Measurements from ENCODE around the gene TAF4B.
A peak's percentile ranks its signal among the peaks of the same experiment; 100 is the strongest.
"Not testable (repeated sequence)": the region's sequence is repeated elsewhere in the genome, so short reads cannot be mapped to it uniquely, and the experiment has no call there.

TAF4B gene

DNA sequence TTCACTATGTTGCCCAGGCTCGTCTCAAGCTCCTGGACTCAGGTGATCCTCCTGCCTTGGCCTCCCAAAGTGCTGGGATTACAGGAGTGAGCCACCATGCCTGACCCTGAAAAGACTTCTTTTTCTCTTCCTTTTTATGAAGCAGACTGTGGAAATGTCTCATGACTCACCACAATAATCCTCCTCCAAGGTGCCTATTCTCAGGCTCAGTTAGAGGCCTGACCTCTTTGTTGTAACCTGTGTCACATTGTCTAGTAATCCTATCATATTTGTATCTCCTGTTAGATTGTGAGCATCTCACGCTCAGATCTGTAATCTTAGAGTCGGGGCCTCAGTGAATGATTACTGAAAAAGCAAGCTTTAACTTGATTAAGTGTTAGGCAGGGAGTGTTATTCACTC is 18.3 kb upstream of the TAF4B start:
- H3K36me3 ChIP-seq (ENCODE audit: control insufficient read depth, insufficient read depth, low read length) = no peaks in the 10 kb centered on the region
- no peak overlapping the region for H3K4me3 ChIP-seq (ENCODE audit: low read depth, low read length)
- H3K9ac ChIP-seq (ENCODE audit: low read length) = no peak overlapping the region
- H3K27me3 ChIP-seq (ENCODE audit: control insufficient read depth, insufficient read depth, low read length) = no peaks in the 10 kb centered on the region
- no peaks in the 10 kb centered on the region for H3K9me3 ChIP-seq (ENCODE audit: control insufficient read depth, insufficient read depth, low read depth, low read length)
- no peak overlapping the region for H3K27ac ChIP-seq (ENCODE audit: low read depth, low read length)
- no peaks in the 10 kb centered on the region for H3K4me1 ChIP-seq (ENCODE audit: control insufficient read depth, insufficient read depth, low read length)

DNA sequence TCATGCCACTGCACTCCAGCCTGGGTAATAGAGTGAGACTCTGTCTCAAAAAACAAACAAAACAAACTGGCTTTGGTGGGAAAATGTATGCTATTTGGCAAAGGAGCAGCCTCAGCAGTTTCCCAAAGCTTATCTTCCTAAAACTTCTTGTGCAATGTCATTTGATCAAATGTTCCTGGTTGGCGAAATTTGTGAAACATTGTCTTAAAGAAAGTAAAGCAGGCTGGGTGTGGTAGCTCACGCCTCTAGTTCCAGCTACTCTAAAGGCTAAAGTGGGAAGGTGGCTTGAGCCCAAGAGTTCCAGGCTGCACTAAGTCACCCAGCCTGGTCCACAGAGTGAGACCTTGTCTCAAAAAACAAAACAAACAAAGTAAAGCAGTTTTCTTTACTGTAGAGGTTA is 17.3 kb upstream of the TAF4B start:
- Histone ChIP-seq H3K9me3 (ENCODE audit: control insufficient read depth, insufficient read depth, low read depth, low read length) (no peaks in the 10 kb centered on the region), H3K36me3 (ENCODE audit: control insufficient read depth, insufficient read depth, low read length) (no peaks in the 10 kb centered on the region), H3K9ac (ENCODE audit: low read length) (no peak overlapping the region), H3K4me3 (ENCODE audit: low read depth, low read length) (no peak overlapping the region), H3K4me1 (ENCODE audit: control insufficient read depth, insufficient read depth, low read length) (no peaks in the 10 kb centered on the region), H3K27me3 (ENCODE audit: control insufficient read depth, insufficient read depth, low read length) (no peaks in the 10 kb centered on the region), H3K27ac (ENCODE audit: low read depth, low read length) (no peak overlapping the region)

DNA sequence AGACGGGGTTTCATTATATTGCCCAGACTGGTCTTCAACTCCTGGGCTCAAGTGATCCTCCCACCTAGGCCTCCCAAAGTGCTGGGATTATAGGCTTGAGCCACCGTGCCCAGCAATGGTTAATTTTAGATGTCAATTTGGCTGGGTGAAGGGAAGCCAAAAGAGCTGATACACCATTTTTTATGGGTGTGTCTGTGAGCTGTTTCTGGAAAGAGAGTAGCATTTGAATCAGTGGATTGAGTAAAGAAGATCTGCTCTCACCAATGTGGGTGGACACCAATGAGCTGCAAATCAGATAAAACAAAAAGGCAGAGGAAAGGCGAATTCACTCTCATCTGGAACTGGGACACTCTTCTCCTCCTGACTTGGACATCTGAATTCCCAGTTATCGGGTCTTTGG is 16.1 kb upstream of the TAF4B start:
- Histone ChIP-seq H3K4me3 (ENCODE audit: low read depth, low read length) (no peak overlapping the region), H3K27me3 (ENCODE audit: control insufficient read depth, insufficient read depth, low read length) (no peaks in the 10 kb centered on the region), H3K27ac (ENCODE audit: low read depth, low read length) (no peak overlapping the region), H3K9me3 (ENCODE audit: control insufficient read depth, insufficient read depth, low read depth, low read length) (no peaks in the 10 kb centered on the region), H3K4me1 (ENCODE audit: control insufficient read depth, insufficient read depth, low read length) (no peaks in the 10 kb centered on the region), H3K36me3 (ENCODE audit: control insufficient read depth, insufficient read depth, low read length) (no peaks in the 10 kb centered on the region), H3K9ac (ENCODE audit: low read length) (no peak overlapping the region)

DNA sequence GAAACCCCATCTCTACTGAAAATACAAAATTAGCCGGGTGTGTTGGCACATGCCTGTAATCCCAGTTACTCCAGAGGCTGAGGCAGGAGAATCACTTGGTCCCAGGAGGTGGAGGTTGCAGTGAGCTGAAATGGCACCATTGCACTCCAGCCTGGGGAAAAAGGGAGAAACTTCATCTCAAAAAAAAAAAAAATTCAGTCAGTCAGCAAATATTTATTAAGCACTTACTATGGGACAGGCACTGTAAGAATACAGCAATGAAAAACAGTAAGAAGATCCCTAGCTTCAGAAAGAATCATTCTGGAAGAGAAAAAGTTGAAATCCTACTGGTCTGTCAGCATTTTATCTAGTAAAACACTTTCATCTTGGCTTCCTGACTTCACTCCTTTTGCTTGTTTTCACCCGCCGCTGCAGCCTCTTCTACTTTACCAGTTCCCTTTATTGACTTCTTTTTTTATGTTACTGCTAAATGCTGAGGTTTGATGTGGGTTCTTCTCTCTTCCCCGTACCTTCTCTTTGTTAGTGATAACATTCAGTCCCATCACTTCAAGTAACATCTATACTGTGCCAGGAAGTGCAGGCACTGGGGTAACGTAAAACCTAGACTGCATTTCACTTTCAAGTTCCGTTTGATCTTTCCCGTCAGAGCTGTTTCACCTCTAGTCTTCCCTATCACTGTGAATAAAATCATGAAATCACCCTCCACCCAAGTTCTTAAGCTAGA is 10.8 kb upstream of the TAF4B start:
- Histone ChIP-seq H3K9me3 (ENCODE audit: control insufficient read depth, insufficient read depth, low read depth, low read length) (no peaks in the 10 kb centered on the region), H3K27ac (ENCODE audit: low read depth, low read length) (no peak overlapping the region), H3K36me3 (ENCODE audit: control insufficient read depth, insufficient read depth, low read length) (no peaks in the 10 kb centered on the region), H3K4me3 (ENCODE audit: low read depth, low read length) (no peak overlapping the region), H3K4me1 (ENCODE audit: control insufficient read depth, insufficient read depth, low read length) (no peaks in the 10 kb centered on the region), H3K27me3 (ENCODE audit: control insufficient read depth, insufficient read depth, low read length) (no peaks in the 10 kb centered on the region), H3K9ac (ENCODE audit: low read length) (no peak overlapping the region)

DNA sequence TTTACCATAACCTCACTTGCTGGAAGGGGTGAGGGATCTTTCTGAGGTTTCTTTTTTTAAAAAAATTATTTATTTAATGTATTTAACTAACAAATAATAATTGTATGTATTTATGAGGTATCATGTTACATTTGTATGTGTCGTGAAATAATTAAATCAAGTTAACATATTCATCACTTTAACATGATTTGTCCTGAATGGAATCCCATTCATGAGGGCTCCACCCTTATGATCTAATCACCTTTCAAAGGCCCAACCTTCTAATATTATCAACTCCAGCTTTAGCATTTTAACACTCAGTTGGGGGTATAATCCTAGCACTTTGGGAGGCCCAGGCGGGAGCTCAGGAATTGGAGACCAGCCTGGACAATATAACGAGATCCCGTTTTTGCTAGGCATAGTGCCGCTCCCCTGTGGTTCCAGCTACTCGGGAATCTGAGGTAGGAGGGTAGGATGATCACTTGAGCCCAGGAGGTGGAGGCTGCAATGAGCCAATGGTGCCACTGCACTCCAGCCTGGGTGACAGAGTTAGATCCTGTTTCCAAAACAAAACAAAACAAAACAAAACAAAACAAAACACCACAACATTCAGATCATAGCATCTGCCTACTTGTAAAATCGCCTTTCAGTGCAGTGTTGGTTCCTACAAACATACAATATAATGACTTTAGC is 1.1 kb upstream of the TAF4B start:
- H3K27ac ChIP-seq (ENCODE audit: low read depth, low read length) = no peak overlapping the region
- H3K27me3 ChIP-seq (ENCODE audit: control insufficient read depth, insufficient read depth, low read length) = no peaks in the 10 kb centered on the region
- H3K4me3 ChIP-seq (ENCODE audit: low read depth, low read length) = no peak overlapping the region
- H3K9me3 ChIP-seq (ENCODE audit: control insufficient read depth, insufficient read depth, low read depth, low read length) = no peaks in the 10 kb centered on the region
- peaks cover 24% of the 10 kb centered on the region; the same call in 1 of the 2 replicates for H3K4me1 ChIP-seq (ENCODE audit: control insufficient read depth, insufficient read depth, low read length)
- no peak overlapping the region for H3K9ac ChIP-seq (ENCODE audit: low read length)
- no peaks in the 10 kb centered on the region for H3K36me3 ChIP-seq (ENCODE audit: control insufficient read depth, insufficient read depth, low read length)

DNA sequence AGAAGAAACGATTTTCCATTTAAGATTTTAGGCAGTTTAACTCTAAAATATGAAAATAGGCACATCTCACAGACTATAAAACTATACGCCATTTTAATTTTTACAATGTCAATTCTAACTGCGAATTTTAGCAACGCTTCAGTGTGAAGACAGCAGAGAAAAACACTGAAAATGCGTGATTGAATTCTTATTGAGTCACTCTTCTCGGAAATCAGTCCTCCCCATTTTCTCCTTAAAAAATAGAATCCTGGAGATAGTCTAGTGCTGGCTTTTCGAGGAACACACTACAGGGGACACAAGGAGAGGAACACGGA is 373 bp upstream of the TAF4B start:
- Histone ChIP-seq H3K9me3 (ENCODE audit: control insufficient read depth, insufficient read depth, low read depth, low read length) (no peaks in the 10 kb centered on the region; the same call in 1 of the 2 replicates), H3K36me3 (ENCODE audit: control insufficient read depth, insufficient read depth, low read length) (no peaks in the 10 kb centered on the region), H3K4me1 (ENCODE audit: control insufficient read depth, insufficient read depth, low read length) (peaks cover 28% of the 10 kb centered on the region; the same call in 1 of the 2 replicates), H3K9ac (ENCODE audit: low read length) (peak overlapping the region; percentile 41), H3K27ac (ENCODE audit: low read depth, low read length) (peak overlapping the region; percentile 73; the same call in 1 of the 2 replicates), H3K27me3 (ENCODE audit: control insufficient read depth, insufficient read depth, low read length) (no peaks in the 10 kb centered on the region), H3K4me3 (ENCODE audit: low read depth, low read length) (peak overlapping the region; percentile 98)

DNA sequence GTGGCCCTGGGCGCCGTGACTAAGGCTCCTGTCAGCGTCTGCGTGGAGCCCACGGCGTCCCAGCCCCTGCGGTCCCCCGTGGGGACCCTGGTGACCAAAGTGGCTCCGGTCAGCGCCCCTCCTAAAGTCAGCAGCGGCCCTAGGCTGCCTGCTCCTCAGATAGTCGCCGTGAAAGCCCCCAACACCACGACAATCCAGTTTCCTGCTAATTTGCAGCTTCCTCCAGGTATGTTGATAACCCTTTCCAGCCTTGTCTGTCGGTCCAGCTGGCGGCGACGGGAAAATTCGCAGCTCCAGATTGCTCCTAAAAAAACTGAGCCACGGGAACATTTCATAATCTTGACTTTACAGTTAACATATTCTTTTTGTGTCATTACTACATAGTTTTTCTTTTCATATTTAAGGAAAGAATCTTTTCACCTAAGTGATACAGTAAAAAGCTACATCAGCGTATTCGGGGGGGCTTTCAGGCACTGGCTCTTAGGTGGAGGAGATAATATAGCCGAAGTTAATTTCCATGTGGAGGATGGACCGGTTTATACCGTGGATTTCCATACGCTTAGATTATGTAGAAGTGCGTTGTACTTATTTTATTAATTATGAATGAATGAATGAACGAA is 916 bp downstream of the TAF4B start:
- Histone ChIP-seq H3K9ac (ENCODE audit: low read length) (peak overlapping the region; percentile 90), H3K4me3 (ENCODE audit: low read depth, low read length) (peak overlapping the region; percentile 98), H3K36me3 (ENCODE audit: control insufficient read depth, insufficient read depth, low read length) (no peaks in the 10 kb centered on the region), H3K4me1 (ENCODE audit: control insufficient read depth, insufficient read depth, low read length) (peaks cover 28% of the 10 kb centered on the region; the same call in 1 of the 2 replicates), H3K9me3 (ENCODE audit: control insufficient read depth, insufficient read depth, low read depth, low read length) (peaks cover 9% of the 10 kb centered on the region), H3K27me3 (ENCODE audit: control insufficient read depth, insufficient read depth, low read length) (no peaks in the 10 kb centered on the region), H3K27ac (ENCODE audit: low read depth, low read length) (peak overlapping the region; percentile 73; the same call in 1 of the 2 replicates)

DNA sequence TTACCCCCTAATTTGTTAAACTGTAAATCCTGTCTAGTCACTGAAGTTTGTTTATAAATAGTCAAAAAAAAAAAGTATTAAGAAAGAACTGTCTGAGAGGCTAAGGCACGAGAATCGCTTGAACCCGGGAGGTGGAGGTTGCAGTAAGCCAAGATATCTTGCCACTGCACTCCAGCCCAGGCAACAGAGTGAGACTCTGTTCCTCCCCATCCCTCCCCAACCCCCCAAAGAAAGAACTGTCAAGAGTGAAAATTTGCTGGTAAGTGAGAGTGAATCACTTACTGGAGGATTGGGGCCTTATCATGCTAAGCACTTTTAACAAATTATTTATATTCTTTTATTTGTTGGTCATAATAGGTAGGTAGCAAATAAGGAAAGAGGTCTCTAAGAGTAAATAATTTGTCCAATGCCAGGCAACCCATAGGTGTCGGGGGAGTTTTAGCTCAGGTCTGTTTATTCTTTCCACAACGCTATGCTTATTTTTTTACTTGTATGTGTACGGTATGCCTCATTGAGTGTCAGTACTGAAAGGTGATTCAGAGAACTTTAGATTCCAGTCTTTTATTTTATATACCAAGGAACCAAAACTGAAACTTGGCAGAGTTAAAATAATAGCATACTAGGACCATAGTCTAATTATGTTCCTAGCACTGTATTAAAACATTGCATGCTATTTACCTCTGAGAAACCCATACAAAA is 2.5 kb downstream of the TAF4B start:
- H3K9ac ChIP-seq (ENCODE audit: low read length) = no peak overlapping the region
- H3K27me3 ChIP-seq (ENCODE audit: control insufficient read depth, insufficient read depth, low read length) = no peaks in the 10 kb centered on the region
- no peaks in the 10 kb centered on the region for H3K36me3 ChIP-seq (ENCODE audit: control insufficient read depth, insufficient read depth, low read length)
- no peak overlapping the region for H3K27ac ChIP-seq (ENCODE audit: low read depth, low read length)
- peaks cover 13% of the 10 kb centered on the region for H3K9me3 ChIP-seq (ENCODE audit: control insufficient read depth, insufficient read depth, low read depth, low read length)
- H3K4me1 ChIP-seq (ENCODE audit: control insufficient read depth, insufficient read depth, low read length) = peaks cover 37% of the 10 kb centered on the region
- peak overlapping the region; percentile 98 for H3K4me3 ChIP-seq (ENCODE audit: low read depth, low read length)

DNA sequence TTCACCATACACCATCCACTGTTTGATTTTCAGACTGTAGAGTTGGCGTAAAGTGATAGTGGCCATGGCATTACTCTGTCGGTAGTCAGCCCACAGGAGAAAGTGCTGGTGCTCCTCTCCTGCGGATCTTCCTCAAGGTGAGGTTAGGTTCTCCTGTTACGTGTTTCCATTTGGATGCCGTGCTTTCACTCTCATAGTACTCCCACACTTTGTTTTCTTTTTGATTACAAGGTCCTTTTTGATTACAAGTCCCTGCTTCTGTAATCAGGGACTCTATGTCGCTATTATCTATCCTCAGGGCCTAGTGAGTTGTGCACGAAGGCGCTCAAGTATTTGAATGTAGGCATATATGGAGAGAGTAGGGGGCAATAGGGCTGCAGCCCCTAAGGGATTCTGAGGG is 4.3 kb downstream of the TAF4B start:
- no peaks in the 10 kb centered on the region for H3K27me3 ChIP-seq (ENCODE audit: control insufficient read depth, insufficient read depth, low read length)
- no peak overlapping the region for H3K27ac ChIP-seq (ENCODE audit: low read depth, low read length)
- H3K4me3 ChIP-seq (ENCODE audit: low read depth, low read length) = no peak overlapping the region
- no peak overlapping the region for H3K9ac ChIP-seq (ENCODE audit: low read length)
- peaks cover 39% of the 10 kb centered on the region for H3K4me1 ChIP-seq (ENCODE audit: control insufficient read depth, insufficient read depth, low read length)
- H3K36me3 ChIP-seq (ENCODE audit: control insufficient read depth, insufficient read depth, low read length) = no peaks in the 10 kb centered on the region
- peaks cover 13% of the 10 kb centered on the region for H3K9me3 ChIP-seq (ENCODE audit: control insufficient read depth, insufficient read depth, low read depth, low read length)

DNA sequence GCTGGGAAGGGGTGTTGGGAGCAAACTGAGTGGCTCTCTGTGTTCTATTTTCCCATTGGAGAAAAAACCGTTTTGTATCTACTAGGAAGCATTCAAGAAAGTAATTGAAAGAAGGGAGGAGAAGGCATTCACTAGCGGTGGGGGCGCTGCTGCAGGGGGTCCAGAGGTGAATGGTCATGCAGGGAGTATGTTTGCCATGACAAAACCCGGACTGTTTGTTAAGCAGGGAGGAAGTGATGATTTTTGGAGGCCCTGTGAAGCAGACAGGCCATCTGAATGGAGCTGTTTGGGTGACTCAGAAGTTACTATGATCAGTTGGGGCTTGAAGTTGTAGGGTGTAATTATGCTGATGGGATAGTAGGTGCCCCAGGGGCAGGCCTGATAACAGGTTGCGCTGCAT is 7.0 kb downstream of the TAF4B start:
- no peak overlapping the region; the same call in 1 of the 2 replicates for H3K4me3 ChIP-seq (ENCODE audit: low read depth, low read length)
- peaks cover 13% of the 10 kb centered on the region for H3K9me3 ChIP-seq (ENCODE audit: control insufficient read depth, insufficient read depth, low read depth, low read length)
- no peak overlapping the region for H3K27ac ChIP-seq (ENCODE audit: low read depth, low read length)
- H3K9ac ChIP-seq (ENCODE audit: low read length) = peak overlapping the region; percentile 21
- H3K36me3 ChIP-seq (ENCODE audit: control insufficient read depth, insufficient read depth, low read length) = no peaks in the 10 kb centered on the region
- no peaks in the 10 kb centered on the region for H3K27me3 ChIP-seq (ENCODE audit: control insufficient read depth, insufficient read depth, low read length)
- peaks cover 42% of the 10 kb centered on the region for H3K4me1 ChIP-seq (ENCODE audit: control insufficient read depth, insufficient read depth, low read length)

DNA sequence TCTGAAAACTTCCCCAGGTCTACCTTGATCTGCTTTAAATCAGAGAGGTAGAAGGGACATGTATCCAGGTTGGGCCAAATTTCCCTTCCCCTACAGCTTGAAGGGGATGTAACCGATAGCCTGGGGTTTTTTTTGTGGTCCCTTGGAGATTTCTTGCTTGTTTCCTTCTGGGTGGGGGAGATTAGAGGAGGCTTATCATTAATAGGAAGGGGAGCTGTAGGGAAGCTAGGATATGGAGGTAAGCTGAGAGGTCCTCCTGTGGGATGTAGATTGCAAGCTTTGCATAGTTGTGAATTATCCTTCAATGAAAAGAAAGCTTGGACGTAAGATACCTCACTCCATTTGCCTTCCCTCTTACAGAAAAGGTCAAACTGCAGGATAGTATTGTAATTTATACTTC is 11.1 kb downstream of the TAF4B start:
- H3K27me3 ChIP-seq (ENCODE audit: control insufficient read depth, insufficient read depth, low read length); H3K36me3 ChIP-seq (ENCODE audit: control insufficient read depth, insufficient read depth, low read length); H3K9ac ChIP-seq (ENCODE audit: low read length); H3K27ac ChIP-seq (ENCODE audit: low read depth, low read length); H3K9me3 ChIP-seq (ENCODE audit: control insufficient read depth, insufficient read depth, low read depth, low read length); H3K4me3 ChIP-seq (ENCODE audit: low read depth, low read length): not testable (repeated sequence)
- H3K4me1 ChIP-seq (ENCODE audit: control insufficient read depth, insufficient read depth, low read length) = peaks cover 29% of the 10 kb centered on the region
